Measurements from ENCODE around the gene IRS2. TPM values are rescaled to one million over a fixed set of nuclear protein-coding genes. Genes with fewer than 3 reads are reported as not detected.
"Not testable (repeated sequence)": the region's sequence is repeated elsewhere in the genome, so short reads cannot be mapped to it uniquely, and the experiment has no call there.

The IRS2 gene
- total RNA-seq, 1 donor from 2014 or later = 42.4 TPM

DNA sequence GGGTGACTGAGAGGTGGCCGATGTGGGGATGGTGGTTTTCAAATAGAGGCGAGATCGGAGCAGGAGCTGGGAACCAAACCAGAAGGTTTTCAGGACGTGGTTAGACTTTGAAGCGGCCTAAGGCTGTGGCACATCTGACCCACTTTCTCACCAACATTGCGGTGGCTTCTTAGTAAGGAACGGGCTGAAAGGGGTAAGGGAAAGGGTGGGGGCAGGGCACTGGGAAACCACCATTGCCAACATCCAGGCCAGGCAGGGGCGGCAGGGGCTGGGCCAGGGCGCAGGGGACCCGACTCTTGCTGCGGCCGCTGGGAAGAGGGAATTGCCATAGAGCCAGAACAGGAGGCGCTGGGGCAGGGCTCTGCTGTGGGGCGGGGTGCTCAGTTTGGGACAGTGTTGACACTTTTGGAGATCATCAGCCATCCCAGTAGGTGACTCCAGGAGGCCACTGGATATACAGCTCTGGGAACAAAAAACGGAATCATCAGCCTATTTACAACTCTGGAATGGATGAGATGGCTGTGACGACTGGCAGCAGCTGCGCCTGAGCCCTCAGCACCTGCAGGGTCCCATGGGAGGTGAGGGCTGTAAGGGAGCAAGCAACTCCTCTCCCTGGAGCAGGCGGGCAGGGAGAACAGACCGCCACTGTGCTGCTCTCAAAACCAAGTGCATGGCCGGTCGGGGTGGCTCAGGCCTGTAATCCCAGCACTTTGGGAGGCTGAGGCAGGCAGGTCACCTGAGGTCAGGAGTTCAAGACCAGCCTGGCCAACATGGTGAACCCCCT is 52.2 kb downstream of the IRS2 start:
- Histone ChIP-seq H3K36me3 (no peaks in the 10 kb centered on the region), H3K9me3 (no peaks in the 10 kb centered on the region), H3K4me3 (no peak overlapping the region), H3K27ac (no peak overlapping the region), H3K4me1 (peaks cover 0 to 3% of the 10 kb centered on the region in 2 donors), H3K27me3 (no peaks in the 10 kb centered on the region)
- TF ChIP-seq, protein P1, sequence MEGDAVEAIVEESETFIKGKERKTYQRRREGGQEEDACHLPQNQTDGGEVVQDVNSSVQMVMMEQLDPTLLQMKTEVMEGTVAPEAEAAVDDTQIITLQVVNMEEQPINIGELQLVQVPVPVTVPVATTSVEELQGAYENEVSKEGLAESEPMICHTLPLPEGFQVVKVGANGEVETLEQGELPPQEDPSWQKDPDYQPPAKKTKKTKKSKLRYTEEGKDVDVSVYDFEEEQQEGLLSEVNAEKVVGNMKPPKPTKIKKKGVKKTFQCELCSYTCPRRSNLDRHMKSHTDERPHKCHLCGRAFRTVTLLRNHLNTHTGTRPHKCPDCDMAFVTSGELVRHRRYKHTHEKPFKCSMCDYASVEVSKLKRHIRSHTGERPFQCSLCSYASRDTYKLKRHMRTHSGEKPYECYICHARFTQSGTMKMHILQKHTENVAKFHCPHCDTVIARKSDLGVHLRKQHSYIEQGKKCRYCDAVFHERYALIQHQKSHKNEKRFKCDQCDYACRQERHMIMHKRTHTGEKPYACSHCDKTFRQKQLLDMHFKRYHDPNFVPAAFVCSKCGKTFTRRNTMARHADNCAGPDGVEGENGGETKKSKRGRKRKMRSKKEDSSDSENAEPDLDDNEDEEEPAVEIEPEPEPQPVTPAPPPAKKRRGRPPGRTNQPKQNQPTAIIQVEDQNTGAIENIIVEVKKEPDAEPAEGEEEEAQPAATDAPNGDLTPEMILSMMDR (IDR thresholded peaks at IDR 0.05) = no peak
- intact Hi-C loops (cut with DNase I) = no loop called here
- no peak for DNase-seq (ENCODE audit: low spot score in 2 of 2)

DNA sequence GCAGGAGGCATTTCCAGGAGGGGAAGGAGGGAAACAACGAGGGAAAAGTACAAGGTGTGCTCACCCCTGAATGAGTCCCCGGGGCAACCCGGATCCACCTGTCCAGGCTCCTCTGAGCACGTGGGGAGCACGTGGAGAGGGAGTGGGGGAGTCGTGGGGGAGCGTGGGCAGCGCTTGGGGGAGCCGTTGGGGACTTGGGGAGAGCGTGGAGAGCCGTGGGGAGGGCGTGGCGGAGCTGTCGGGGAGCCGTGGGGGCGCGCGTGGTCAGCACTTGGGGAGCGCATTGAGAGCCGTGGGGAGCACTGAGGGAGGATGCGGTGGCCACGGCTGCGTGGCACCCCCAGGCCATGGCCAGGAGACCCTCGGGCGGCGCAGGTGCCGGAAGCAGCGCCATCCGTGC is 52.8 kb downstream of the IRS2 start:
- peaks cover 0 to 3% of the 10 kb centered on the region in 2 donors for H3K4me1 ChIP-seq
- TF ChIP-seq, protein P1 (IDR thresholded peaks at IDR 0.05) = no peak
- no peaks in the 10 kb centered on the region for H3K27me3 ChIP-seq
- no peak overlapping the region for H3K27ac ChIP-seq
- no peak overlapping the region for H3K4me3 ChIP-seq
- H3K9me3 ChIP-seq = no peaks in the 10 kb centered on the region
- no peak for DNase-seq (ENCODE audit: low spot score in 2 of 2)
- intact Hi-C loops (cut with DNase I) = no loop called here
- no peaks in the 10 kb centered on the region for H3K36me3 ChIP-seq

DNA sequence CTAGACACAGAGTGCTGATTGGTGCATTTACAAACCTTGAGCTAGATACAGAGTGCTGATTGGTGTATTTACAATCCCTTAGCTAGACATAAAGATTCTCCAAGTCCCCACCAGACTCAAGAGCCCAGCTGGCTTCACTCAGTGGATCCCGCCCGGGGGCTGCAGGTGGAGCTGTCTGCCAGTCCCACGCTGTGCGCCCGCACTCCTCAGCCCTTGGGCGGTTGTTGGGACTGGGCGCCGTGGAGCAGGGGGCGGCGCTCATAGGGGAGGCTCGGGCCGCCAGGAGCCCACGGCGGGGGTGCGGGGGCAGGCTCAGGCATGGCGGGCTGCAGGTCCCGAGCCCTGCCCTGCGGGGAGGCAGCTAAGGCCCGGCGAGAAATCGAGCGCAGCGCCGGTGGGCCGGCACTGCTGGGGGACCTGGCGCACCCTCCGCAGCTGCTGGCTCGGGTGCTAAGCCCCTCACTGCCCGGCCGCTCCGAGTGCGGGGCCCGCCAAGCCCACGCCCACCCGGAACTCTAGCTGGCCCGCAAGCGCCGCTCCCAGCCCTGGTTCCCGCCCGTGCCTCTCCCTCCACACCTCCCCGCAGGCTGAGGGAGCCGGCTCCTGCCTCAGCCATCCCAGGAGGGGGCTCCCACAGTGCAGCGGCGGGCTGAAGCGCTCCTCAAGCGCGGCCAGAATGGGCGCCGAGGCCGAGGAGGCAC is 53.8 kb downstream of the IRS2 start:
- intact Hi-C loops (cut with DNase I); H3K4me3 ChIP-seq; DNase-seq (ENCODE audit: low spot score in 2 of 2): not testable (repeated sequence)

DNA sequence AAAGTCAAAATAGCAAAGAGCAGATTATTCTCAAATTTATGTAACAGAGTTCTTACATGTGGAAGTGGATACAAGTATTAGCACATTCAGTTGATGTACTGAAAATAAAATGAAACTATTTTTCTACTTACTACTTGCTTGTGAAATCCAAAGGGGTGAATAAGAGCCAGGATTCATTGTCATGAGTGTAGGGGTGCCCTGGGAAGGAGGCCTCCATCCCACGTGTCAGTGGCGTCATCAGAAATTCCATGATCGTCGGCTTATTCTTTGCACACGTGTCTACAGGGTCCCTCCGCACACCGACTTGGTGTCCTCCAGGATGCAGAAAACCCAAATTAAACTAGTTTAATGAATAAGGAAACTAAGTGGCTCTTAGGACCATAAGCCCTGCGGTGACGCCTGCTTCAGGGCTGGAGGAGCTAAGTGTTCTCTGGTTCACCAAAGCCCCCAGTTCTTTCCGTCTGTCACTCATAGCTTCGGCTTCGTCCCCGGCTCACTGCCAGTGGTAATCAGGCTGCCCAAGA is 55.5 kb downstream of the IRS2 start:
- Histone ChIP-seq H3K4me1 (peaks cover 0 to 3% of the 10 kb centered on the region in 2 donors), H3K27me3 (no peaks in the 10 kb centered on the region), H3K36me3 (no peaks in the 10 kb centered on the region), H3K4me3 (no peak overlapping the region), H3K9me3 (no peaks in the 10 kb centered on the region), H3K27ac (no peak overlapping the region)
- no peak for DNase-seq (ENCODE audit: low spot score in 2 of 2)
- TF ChIP-seq, protein P1 (IDR thresholded peaks at IDR 0.05) = no peak
- intact Hi-C loops (cut with DNase I) = no loop called here

More for the DNA sequence above, 53.8 kb downstream of the IRS2 start:
- not testable (repeated sequence) for H3K4me1 ChIP-seq, H3K36me3 ChIP-seq, H3K9me3 ChIP-seq, H3K27ac ChIP-seq, H3K27me3 ChIP-seq

DNA sequence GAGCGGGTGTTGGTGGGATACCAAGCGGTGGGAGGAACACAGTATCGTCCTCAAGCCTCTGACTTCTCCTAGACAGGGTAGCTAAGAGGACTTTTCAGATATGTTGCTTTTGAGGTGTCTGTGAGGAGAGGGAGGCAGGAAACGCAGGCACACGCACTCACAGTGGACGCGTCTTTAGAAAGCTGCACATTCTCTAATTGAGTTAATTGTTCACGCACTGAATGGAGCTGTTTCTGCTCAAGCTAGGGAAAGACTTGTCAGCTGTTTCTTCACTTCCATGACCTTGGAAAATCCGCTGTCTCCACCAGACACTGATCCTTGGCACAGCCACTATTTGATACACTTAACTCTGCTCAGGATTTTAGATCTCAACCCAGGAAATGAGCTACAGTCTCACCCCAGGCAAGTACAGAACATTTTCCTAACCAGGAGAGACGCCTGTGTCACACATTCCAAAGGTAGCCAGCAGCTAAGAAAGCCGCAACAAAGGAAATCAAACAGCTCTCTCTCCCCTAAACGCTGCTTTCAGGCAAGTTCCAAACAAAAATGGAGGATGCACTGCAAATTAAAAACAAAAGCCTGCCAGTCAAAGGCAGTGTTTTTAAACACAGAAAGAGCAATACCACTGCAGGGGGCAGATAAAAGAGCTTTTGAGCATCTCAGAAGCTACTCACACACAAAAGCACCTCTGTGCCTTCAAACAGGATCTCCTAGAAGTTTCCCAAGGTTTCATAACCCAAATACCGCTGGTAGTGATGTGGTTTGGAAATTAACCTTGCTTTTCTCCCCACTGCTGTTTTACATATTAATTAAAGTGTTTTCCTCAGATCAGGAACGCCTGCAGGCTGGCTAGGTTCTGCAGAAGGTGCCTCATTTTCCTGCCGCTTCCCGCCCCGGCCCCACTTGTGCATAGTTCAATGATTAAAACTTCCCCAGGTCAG is 57.3 kb downstream of the IRS2 start:
- intact Hi-C loops (cut with DNase I) = no loop called here
- DNase-seq (ENCODE audit: low spot score in 2 of 2) = no peak
- H3K9me3 ChIP-seq = no peaks in the 10 kb centered on the region
- no peak overlapping the region for H3K27ac ChIP-seq
- TF ChIP-seq, protein P1 (IDR thresholded peaks at IDR 0.05) = no peak
- H3K4me1 ChIP-seq = no peaks in the 10 kb centered on the region
- H3K4me3 ChIP-seq = no peak overlapping the region
- no peaks in the 10 kb centered on the region for H3K27me3 ChIP-seq
- no peaks in the 10 kb centered on the region for H3K36me3 ChIP-seq
